Measurements from ENCODE around the gene ITGA6.

DNA sequence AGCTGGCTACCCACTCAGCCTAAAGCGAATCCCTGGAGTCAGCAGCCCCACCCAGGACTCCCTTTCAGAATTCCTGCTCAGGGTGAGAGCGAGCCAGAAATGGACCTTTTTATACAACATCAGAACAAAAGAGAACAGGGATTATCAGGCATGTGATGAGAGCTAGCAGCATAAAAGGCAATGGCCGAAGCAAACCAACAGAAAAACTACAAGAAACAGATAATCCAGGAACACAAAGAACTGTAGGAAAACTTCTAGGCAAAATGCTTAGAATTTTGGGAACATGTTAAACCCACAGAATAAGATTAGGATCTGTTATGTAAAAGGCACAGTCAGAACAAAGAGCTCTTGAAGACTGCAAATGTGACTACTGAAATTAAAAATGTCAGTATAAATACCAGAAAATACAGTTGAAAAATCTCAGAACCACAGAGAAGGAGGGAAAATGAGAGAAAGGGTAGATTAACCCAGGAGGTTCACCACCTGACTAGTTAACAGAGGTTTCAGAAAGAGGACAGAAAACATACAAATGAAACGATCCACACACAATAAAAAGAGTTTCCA, 31.3 kb downstream of the ITGA6 start:
- no peak for TF ChIP-seq POLR2AphosphoS5 (IDR thresholded peaks at IDR 0.05; ENCODE audit: low read depth, low read length)
- TF ChIP-seq, protein P1, sequence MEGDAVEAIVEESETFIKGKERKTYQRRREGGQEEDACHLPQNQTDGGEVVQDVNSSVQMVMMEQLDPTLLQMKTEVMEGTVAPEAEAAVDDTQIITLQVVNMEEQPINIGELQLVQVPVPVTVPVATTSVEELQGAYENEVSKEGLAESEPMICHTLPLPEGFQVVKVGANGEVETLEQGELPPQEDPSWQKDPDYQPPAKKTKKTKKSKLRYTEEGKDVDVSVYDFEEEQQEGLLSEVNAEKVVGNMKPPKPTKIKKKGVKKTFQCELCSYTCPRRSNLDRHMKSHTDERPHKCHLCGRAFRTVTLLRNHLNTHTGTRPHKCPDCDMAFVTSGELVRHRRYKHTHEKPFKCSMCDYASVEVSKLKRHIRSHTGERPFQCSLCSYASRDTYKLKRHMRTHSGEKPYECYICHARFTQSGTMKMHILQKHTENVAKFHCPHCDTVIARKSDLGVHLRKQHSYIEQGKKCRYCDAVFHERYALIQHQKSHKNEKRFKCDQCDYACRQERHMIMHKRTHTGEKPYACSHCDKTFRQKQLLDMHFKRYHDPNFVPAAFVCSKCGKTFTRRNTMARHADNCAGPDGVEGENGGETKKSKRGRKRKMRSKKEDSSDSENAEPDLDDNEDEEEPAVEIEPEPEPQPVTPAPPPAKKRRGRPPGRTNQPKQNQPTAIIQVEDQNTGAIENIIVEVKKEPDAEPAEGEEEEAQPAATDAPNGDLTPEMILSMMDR (IDR thresholded peaks at IDR 0.05), result no peak
- TF ChIP-seq, protein P2, sequence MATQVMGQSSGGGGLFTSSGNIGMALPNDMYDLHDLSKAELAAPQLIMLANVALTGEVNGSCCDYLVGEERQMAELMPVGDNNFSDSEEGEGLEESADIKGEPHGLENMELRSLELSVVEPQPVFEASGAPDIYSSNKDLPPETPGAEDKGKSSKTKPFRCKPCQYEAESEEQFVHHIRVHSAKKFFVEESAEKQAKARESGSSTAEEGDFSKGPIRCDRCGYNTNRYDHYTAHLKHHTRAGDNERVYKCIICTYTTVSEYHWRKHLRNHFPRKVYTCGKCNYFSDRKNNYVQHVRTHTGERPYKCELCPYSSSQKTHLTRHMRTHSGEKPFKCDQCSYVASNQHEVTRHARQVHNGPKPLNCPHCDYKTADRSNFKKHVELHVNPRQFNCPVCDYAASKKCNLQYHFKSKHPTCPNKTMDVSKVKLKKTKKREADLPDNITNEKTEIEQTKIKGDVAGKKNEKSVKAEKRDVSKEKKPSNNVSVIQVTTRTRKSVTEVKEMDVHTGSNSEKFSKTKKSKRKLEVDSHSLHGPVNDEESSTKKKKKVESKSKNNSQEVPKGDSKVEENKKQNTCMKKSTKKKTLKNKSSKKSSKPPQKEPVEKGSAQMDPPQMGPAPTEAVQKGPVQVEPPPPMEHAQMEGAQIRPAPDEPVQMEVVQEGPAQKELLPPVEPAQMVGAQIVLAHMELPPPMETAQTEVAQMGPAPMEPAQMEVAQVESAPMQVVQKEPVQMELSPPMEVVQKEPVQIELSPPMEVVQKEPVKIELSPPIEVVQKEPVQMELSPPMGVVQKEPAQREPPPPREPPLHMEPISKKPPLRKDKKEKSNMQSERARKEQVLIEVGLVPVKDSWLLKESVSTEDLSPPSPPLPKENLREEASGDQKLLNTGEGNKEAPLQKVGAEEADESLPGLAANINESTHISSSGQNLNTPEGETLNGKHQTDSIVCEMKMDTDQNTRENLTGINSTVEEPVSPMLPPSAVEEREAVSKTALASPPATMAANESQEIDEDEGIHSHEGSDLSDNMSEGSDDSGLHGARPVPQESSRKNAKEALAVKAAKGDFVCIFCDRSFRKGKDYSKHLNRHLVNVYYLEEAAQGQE (IDR thresholded peaks at IDR 0.05; ENCODE audit: insufficient read depth in 1 of 2, low read depth in 2 of 2, low read length in 1 of 2), result no peak
